SH-SY5Y (cell line): Measurements from ENCODE around the gene PRSS53.

Source experiments
- GATA2 ChIP-seq: IDR thresholded peaks from 2 replicates; pipeline ENCODE4 v1.6.1; 2011; ENCODE audit warnings: mild to moderate bottlenecking, low read depth, low read length
- GATA3 ChIP-seq: IDR thresholded peaks from 2 replicates; pipeline ENCODE4 v1.6.1; 2011; ENCODE audit warnings: low read depth, mild to moderate bottlenecking, low read length, moderate library complexity

The PRSS53 gene

GRCh38 chr16:31063495-31063842 lies 25.3 kb downstream of the PRSS53 start:
- TF ChIP-seq GATA2 (no peak), GATA3 (no peak)

DNA sequence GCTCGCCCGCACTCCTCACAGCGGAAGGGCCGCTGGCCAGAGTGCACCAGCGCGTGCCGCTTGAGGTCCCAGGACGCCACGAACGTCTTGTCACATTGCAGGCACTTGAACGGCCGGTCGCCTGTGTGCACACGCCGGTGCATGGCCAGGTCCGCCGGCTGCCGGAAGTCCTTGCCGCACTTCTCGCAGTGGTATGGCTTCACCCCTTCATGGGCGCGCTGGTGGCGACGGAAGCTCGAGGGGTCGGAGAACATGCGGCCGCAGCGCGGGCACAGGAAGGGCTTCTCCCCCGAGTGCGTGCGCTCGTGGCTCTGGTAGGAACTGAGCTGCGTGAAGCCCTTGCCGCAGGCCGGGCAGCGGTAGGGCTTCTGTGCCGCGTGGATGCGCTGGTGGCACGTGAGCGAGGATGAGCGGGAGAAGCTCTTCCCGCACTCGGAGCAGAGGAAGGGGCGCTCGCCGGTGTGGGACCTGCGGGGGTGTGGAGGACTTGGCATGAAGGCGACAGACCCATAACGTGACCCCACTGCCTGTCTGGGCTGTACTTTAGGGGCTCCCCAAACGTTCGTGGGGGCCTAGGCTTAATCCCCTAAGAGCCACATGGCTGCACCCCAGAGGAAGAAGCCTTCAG lies 26.8 kb downstream of the PRSS53 start:
- TF ChIP-seq GATA3 (no peak), GATA2 (no peak)

- TF ChIP-seq GATA3, result no peak
- TF ChIP-seq GATA2, result no peak
Measured at GRCh38 chr16:31061126-31061812, 27.5 kb downstream of the PRSS53 start.

DNA sequence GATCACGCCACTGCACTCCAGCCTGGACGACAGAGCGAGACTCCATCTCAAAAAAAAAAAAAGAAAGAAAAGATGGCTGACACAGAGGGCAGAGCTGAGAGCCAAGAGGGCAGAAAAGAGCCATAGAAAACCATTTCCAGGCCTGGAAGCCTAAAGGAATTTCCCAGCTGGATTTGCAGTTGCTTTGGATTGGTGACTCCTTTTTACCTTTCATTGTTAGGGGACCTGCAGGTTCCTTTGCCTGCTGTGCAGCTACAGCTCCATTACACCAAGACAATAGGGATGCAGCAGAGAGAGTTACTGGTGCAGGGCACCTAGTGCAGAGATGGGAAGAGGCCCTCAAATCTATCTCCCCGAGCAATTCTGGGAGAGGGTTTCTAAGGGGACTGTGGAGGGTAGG lies 33.1 kb downstream of the PRSS53 start:
- TF ChIP-seq GATA2, result no peak
- TF ChIP-seq GATA3, result no peak

DNA sequence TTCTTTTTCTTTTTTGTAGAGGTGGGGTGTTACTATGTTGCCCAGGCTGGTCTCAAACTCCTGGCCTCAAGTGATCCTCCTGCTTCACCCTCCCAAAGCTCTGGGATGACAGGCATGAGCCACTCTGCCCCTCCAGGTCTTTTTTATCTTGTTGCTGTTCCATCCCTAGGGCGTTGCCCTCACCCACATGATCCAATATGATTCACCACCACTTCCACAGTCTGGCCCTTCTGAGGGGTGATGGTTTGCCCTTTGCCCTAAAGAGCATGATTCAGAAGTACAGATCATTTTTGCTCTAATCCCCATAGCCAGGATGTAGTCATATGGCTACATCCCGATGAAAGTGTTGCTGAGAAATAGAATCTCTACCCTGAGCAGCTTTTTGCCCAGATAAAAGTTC lies 36.6 kb downstream of the PRSS53 start:
- TF ChIP-seq GATA3 (no peak), GATA2 (no peak)

DNA sequence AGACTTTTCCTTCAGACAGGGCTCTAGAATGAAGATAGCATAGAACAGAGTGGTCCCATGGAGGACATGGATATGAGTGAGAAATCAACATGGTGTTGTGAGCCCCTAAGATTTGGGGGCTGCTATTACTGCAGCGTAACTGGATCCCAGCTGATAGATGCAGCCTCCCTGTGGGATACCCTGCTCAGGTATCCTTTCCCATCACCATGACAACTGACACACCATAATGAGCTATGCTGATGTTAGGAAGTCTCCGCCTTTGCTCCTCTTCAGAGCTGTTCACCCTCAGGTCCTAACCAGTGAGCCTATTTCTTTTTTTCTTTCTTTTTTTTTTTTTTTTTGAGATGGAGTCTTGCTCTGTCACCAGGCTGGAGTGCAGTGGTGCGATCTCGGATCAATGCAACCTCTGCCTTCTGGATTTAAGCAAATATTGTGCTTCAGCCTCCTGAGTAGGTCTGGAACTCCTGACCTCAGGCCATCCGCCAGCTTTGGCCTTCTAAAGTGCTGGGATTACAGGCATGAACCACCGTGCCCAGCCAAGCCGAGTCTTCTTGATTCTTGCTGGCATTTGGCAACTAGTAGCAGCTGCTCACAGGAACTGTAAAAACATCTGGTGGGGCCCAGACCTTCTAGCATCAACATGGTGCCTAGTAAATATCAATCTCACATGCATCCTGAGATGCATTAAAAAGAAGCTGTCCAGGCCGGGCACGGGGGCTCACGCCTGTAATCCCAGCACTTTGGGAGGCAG lies 38.3 kb downstream of the PRSS53 start:
- TF ChIP-seq GATA3, result no peak
- no peak for TF ChIP-seq GATA2

- TF ChIP-seq GATA2, result no peak
- no peak for TF ChIP-seq GATA3
Measured at GRCh38 chr16:31043898-31044481, 44.8 kb downstream of the PRSS53 start.

DNA sequence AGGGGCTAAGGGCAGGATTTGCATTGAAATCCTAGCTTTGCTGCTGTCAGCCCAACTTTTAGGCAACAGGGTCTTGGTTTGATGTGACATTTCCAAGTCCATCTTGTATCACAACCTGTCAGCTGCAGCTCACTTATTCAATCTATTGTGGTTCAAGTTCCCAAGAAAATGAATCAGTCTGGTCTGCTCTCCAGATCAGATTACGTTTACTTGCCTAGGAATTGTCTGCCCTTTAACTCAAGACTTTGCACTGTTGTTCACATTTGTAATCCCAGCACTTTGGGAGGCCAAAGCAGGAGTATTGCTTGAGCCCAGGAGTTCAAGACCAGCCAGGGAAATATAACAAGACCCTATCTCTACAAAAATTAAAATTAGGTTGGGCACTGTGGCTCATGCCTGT lies 45.4 kb downstream of the PRSS53 start:
- TF ChIP-seq GATA2, result no peak
- no peak for TF ChIP-seq GATA3

- TF ChIP-seq GATA2 (no peak), GATA3 (no peak)
Measured at GRCh38 chr16:31042866-31043265, 45.9 kb downstream of the PRSS53 start.

GRCh38 chr16:31038993-31039392 lies 49.8 kb downstream of the PRSS53 start:
- no peak for TF ChIP-seq GATA2
- TF ChIP-seq GATA3, result no peak

- no peak for TF ChIP-seq GATA3
- TF ChIP-seq GATA2, result no peak
Measured at GRCh38 chr16:31036691-31037090, 52.1 kb downstream of the PRSS53 start.

DNA sequence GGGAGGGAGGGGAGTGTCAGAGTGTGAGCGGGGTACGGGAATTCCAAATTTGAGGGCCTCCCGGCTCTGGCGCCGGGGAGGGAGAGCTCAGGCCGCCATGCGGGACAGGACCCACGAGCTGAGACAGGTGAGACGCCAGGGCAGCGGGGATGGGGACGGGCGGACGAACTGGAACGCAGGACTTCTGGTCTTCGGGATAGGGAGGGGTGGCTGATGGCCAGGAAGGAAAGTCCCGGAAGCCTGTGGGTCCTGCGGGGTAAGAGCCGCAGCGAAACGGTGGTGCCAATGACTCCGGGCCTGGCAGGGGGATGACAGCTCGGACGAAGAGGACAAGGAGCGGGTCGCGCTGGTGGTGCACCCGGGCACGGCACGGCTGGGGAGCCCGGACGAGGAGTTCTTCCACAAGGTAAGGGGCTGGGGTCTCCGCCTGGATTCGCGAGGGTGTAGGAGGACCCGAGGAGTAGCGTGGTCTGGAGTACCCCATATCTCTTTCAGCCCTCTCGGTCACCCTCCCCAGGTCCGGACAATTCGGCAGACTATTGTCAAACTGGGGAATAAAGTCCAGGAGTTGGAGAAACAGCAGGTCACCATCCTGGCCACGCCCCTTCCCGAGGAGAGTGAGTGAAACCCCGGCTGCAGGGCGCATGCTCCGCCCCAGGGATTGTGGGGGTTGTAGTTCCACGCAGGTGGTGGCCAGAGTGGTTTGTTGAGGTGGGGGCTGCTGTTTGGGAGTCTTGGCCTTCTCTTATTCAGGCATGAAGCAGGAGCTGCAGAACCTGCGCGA lies 54.8 kb downstream of the PRSS53 start:
- TF ChIP-seq GATA3 (no peak), GATA2 (no peak)
